PC-3 (cell line): Measurements from ENCODE around the gene NLE1. TPM values are rescaled to one million over a fixed set of nuclear protein-coding genes. Genes with fewer than 3 reads are reported as not detected.

Experiments
- ATAC-seq: fragments of 200-7000 bp; cut with Tn5 transposase; 2 replicates; pipeline ENCODE4 v1.9.1; 2020; ENCODE audit warnings: mild to moderate bottlenecking, moderate library complexity
- BruUV-seq: library from RNA; stranded (reverse); fragments of 400-500 nt; replicated peaks from 2 replicates; lab custom pipeline; 2021; lab: Mats Ljungman, UMichigan
- CTCF ChIA-PET: fragments of 300-600 bp; sonication (Branson Sonifier 250); formaldehyde crosslinking; loops from one replicate; lab custom pipeline; 2022; ENCODE audit warnings: antibody characterized with exemption; lab: Charles Lee
- POLR2A ChIA-PET: fragments of 300-600 bp; sonication (Branson Sonifier 250); formaldehyde crosslinking; loops from one replicate; lab custom pipeline; 2022; ENCODE audit warnings: antibody characterized with exemption; ENCODE audit not compliant: unreplicated experiment; lab: Charles Lee
- DNase-seq: peaks from one replicate; pipeline ENCODE4 v3.0.0-alpha.2; 2015
- H2AFZ ChIP-seq: fragments of 300-600 bp; sonication (generic); 2 replicates; pipeline ENCODE4 v1.6.0; 2016; ENCODE audit warnings: antibody characterized with exemption, low read length
- H3F3A ChIP-seq: fragments of 300-600 bp; sonication (generic); one replicate; pipeline ENCODE4 v1.6.0; 2017; ENCODE audit warnings: antibody characterized with exemption, low read length, control low read depth, mild to moderate bottlenecking; ENCODE audit not compliant: unreplicated experiment
- H3K27ac ChIP-seq: fragments of 300-600 bp; sonication (generic); 2 replicates; pipeline ENCODE4 v1.5.1; 2016; ENCODE audit warnings: mild to moderate bottlenecking, low read length
- H3K27me3 ChIP-seq: fragments of 300-600 bp; sonication (generic); 2 replicates; pipeline ENCODE4 v1.6.1; 2016; ENCODE audit warnings: low read length, mixed read lengths
- H3K36me3 ChIP-seq: fragments of 300-600 bp; sonication (generic); 2 replicates; pipeline ENCODE4 v1.6.1; 2016; ENCODE audit warnings: low read depth, mixed run types, low read length, mixed read lengths
- H3K4me1 ChIP-seq: fragments of 300-600 bp; sonication (generic); 2 replicates; pipeline ENCODE4 v1.5.1; 2016; ENCODE audit warnings: low read length; ENCODE audit not compliant: insufficient read depth
- H3K4me2 ChIP-seq: fragments of 300-600 bp; sonication (generic); 2 replicates; pipeline ENCODE4 v1.6.0; 2016; ENCODE audit warnings: low read length
- H3K4me3 ChIP-seq: fragments of 300-600 bp; sonication (generic); 2 replicates; pipeline ENCODE4 v1.5.1; 2016; ENCODE audit warnings: mild to moderate bottlenecking, low read length, mixed read lengths
- H3K79me2 ChIP-seq: fragments of 300-600 bp; sonication (generic); 2 replicates; pipeline ENCODE4 v1.6.1; 2017; ENCODE audit warnings: low read length, mixed read lengths
- H3K9ac ChIP-seq: fragments of 300-600 bp; sonication (generic); 2 replicates; pipeline ENCODE4 v1.6.0; 2016; ENCODE audit warnings: mild to moderate bottlenecking, low read length
- H3K9me2 ChIP-seq: fragments of 300-600 bp; sonication (generic); replicated peaks from 2 replicates; pipeline ENCODE4 v1.6.1; 2016; ENCODE audit warnings: mixed run types, low read length, mixed read lengths
- H3K9me3 ChIP-seq: fragments of 300-600 bp; sonication (generic); 2 replicates; pipeline ENCODE4 v1.6.1; 2016; ENCODE audit warnings: low read length, mixed read lengths
- H4K20me1 ChIP-seq: fragments of 300-600 bp; sonication (generic); 2 replicates; pipeline ENCODE4 v1.6.1; 2016; ENCODE audit warnings: low read length, mixed read lengths
- EZH2 ChIP-seq: fragments of 300-600 bp; sonication (generic); IDR thresholded peaks from one replicate; pipeline ENCODE4 v1.6.1; 2017; ENCODE audit warnings: antibody characterized with exemption, mild to moderate bottlenecking, low read length; ENCODE audit not compliant: unreplicated experiment
- EZH2phosphoT487 ChIP-seq: fragments of 300-600 bp; sonication (generic); IDR thresholded peaks from 2 replicates; pipeline ENCODE4 v1.6.1; 2018; ENCODE audit warnings: mild to moderate bottlenecking, antibody characterized with exemption, low read length, borderline replicate concordance
- intact Hi-C: fragments of 100-400 bp; cut with micrococcal nuclease; formaldehyde crosslinking; loops from 2 replicates; pipeline ENCODE4 v1.9.0; 2023
- total RNA-seq: library from RNA; depleted of rRNA; stranded (reverse); fragments of >200 nt; gene quantifications from 2 replicates; pipeline ENCODE4 v1.2.3, GENCODE V29; 2014
- TF ChIP-seq, protein P1 (sequence below): fragments of 300-600 bp; sonication (generic); conservative IDR thresholded peaks from 2 replicates; pipeline ENCODE4 v1.5.1; 2017; ENCODE audit warnings: antibody characterized with exemption, low read depth, mild to moderate bottlenecking, low read length

Gene NLE1
- total RNA-seq, 1 experiment from 2014 or later: 18.6 TPM

GRCh38 chr17:35149941-35150340 is 7.8 kb upstream of the NLE1 start:
- no peak overlapping the region for H3K9ac ChIP-seq
- no TSS peak for BruUV-seq
- no peaks in the 10 kb centered on the region for H3K9me3 ChIP-seq
- ChIA-PET CTCF (no interaction called here), POLR2A (no interaction called here)
- ATAC-seq (no peak), DNase-seq (no peak)
- intact Hi-C loops: no loop called here
- H3K36me3 ChIP-seq: no peaks in the 10 kb centered on the region
- no peak overlapping the region for H3K27ac ChIP-seq
- no peak overlapping the region for H2AFZ ChIP-seq
- no peaks in the 10 kb centered on the region for H3K79me2 ChIP-seq
- no peaks in the 10 kb centered on the region for H3F3A ChIP-seq
- TF ChIP-seq, protein P1, sequence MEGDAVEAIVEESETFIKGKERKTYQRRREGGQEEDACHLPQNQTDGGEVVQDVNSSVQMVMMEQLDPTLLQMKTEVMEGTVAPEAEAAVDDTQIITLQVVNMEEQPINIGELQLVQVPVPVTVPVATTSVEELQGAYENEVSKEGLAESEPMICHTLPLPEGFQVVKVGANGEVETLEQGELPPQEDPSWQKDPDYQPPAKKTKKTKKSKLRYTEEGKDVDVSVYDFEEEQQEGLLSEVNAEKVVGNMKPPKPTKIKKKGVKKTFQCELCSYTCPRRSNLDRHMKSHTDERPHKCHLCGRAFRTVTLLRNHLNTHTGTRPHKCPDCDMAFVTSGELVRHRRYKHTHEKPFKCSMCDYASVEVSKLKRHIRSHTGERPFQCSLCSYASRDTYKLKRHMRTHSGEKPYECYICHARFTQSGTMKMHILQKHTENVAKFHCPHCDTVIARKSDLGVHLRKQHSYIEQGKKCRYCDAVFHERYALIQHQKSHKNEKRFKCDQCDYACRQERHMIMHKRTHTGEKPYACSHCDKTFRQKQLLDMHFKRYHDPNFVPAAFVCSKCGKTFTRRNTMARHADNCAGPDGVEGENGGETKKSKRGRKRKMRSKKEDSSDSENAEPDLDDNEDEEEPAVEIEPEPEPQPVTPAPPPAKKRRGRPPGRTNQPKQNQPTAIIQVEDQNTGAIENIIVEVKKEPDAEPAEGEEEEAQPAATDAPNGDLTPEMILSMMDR: no peak
- TF ChIP-seq EZH2: no peak
- no peak for TF ChIP-seq EZH2phosphoT487
- no peaks in the 10 kb centered on the region for H3K27me3 ChIP-seq
- H3K9me2 ChIP-seq: no peaks in the 10 kb centered on the region
- H3K4me3 ChIP-seq: no peak overlapping the region
- H4K20me1 ChIP-seq: no peaks in the 10 kb centered on the region
- no peak overlapping the region for H3K4me2 ChIP-seq
- 0 out of 2 replicates have a peak, but pooled peaks cover 4% of the 10 kb centered on the region for H3K4me1 ChIP-seq

GRCh38 chr17:35148144-35148543 is 6.0 kb upstream of the NLE1 start:
- Histone ChIP-seq H3K9me2 (no peaks in the 10 kb centered on the region), H3K27me3 (no peaks in the 10 kb centered on the region), H3K36me3 (no peaks in the 10 kb centered on the region), H3K9me3 (no peaks in the 10 kb centered on the region), H4K20me1 (no peaks in the 10 kb centered on the region), H3K9ac (no peak overlapping the region), H3K4me3 (no peak overlapping the region), H3F3A (no peaks in the 10 kb centered on the region), H3K4me1 (0 out of 2 replicates have a peak, but pooled peaks cover 4% of the 10 kb centered on the region), H3K79me2 (no peaks in the 10 kb centered on the region), H2AFZ (no peak overlapping the region), H3K4me2 (no peak overlapping the region), H3K27ac (no peak overlapping the region)
- no TSS peak for BruUV-seq
- no peak for DNase-seq
- CTCF ChIA-PET: interaction anchor here (0.6 kb wide), 1 partner anchor 20 kb away, joined by 3 read pairs; no protein-coding TSS in a partner anchor
- intact Hi-C loops: no loop called here
- ATAC-seq: no peak
- POLR2A ChIA-PET: no interaction called here
- no peak for TF ChIP-seq EZH2phosphoT487
- TF ChIP-seq, protein P1: no peak
- no peak for TF ChIP-seq EZH2

- intact Hi-C loops: no loop called here
- CTCF ChIA-PET: no interaction called here
Observed at GRCh38 chr17:35147375-35147905, 5.3 kb upstream of the NLE1 start, which contains the start of gene UNC45B. Gene UNC45B, plus strand, starts transcription at chr17:35147817. Its CDS starts 447 bp downstream, at chr17:35148264.

More at GRCh38 chr17:35147375-35147905, 5.3 kb upstream of the NLE1 start, which contains the start of gene UNC45B:
- no peak within 1 kb of the TSS for H3K4me3 ChIP-seq
- TF ChIP-seq EZH2phosphoT487: no peak
- TF ChIP-seq EZH2: no peak
- TF ChIP-seq, protein P1: no peak
- no peak for DNase-seq
- H3K27me3 ChIP-seq: no peaks in the 10 kb centered on the region
- H3K9me2 ChIP-seq: no peaks in the 10 kb centered on the region
- no peaks in the 10 kb centered on the region for H3K9me3 ChIP-seq
- H3K36me3 ChIP-seq: no peaks in the 10 kb centered on the region
- no peak within 1 kb of the TSS for H3K27ac ChIP-seq
- POLR2A ChIA-PET: no interaction called here
- H3K79me2 ChIP-seq: no peaks in the 10 kb centered on the region
- H3K9ac ChIP-seq: no peak within 1 kb of the TSS
- no peak within 1 kb of the TSS for H2AFZ ChIP-seq
- H3K4me1 ChIP-seq: no peaks in the 10 kb centered on the region
- H4K20me1 ChIP-seq: no peaks in the 10 kb centered on the region
- no peak for ATAC-seq
- BruUV-seq: no TSS peak
- H3F3A ChIP-seq: no peaks in the 10 kb centered on the region
- H3K4me2 ChIP-seq: no peak within 1 kb of the TSS
